Measurements from ENCODE around the gene LAMA3.

LAMA3 gene

DNA sequence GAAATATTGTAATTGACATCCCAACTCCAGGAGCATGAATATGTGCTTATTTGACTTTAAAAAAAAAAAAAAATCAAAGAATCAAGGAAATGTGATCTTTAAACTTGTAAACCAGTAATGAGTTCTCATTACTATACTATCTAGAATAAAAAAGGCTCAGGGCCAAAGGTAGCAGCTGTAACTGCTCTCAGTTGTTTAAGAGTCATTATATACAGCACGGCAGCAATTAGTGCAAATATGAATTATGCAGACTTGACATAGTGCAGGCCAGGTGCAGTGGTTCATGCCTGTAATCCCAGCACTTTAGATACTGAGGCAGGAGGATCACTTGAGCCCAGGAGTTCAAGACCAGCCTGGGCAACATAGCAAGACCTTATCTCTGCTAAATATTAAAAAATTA, 199.6 kb downstream of the LAMA3 start:
- in situ Hi-C loops (cut with MboI; ENCODE audit: low sequenced_read_pairs, unreplicated experiment) = no loop called here
- DNase-seq (ENCODE audit: low spot score) = no peak
- TF ChIP-seq, protein P1, sequence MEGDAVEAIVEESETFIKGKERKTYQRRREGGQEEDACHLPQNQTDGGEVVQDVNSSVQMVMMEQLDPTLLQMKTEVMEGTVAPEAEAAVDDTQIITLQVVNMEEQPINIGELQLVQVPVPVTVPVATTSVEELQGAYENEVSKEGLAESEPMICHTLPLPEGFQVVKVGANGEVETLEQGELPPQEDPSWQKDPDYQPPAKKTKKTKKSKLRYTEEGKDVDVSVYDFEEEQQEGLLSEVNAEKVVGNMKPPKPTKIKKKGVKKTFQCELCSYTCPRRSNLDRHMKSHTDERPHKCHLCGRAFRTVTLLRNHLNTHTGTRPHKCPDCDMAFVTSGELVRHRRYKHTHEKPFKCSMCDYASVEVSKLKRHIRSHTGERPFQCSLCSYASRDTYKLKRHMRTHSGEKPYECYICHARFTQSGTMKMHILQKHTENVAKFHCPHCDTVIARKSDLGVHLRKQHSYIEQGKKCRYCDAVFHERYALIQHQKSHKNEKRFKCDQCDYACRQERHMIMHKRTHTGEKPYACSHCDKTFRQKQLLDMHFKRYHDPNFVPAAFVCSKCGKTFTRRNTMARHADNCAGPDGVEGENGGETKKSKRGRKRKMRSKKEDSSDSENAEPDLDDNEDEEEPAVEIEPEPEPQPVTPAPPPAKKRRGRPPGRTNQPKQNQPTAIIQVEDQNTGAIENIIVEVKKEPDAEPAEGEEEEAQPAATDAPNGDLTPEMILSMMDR (IDR thresholded peaks at IDR 0.05; ENCODE audit: borderline replicate concordance, control extremely low read depth, extremely low read depth, insufficient read depth, missing control alignments) = no peak

DNA sequence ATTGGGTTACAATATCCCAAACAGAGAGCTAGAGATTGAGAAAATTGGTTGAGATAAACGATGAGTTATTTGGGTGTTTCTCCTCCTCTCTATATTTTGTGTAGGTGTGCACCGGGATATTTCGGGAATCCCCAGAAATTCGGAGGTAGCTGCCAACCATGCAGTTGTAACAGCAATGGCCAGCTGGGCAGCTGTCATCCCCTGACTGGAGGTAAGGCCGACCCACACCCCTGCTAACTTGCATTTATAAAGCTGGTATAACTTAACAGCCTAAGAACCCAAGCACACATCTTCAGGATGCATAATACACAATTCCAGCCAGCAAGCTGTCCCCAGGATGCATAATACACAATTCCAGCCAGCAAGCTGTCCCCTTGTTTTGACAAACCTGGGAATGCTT, 200.7 kb downstream of the LAMA3 start:
- in situ Hi-C loops (cut with MboI; ENCODE audit: low sequenced_read_pairs, unreplicated experiment) = no loop called here
- no peak for DNase-seq (ENCODE audit: low spot score)
- TF ChIP-seq, protein P1 (IDR thresholded peaks at IDR 0.05; ENCODE audit: borderline replicate concordance, control extremely low read depth, extremely low read depth, insufficient read depth, missing control alignments) = no peak

DNA sequence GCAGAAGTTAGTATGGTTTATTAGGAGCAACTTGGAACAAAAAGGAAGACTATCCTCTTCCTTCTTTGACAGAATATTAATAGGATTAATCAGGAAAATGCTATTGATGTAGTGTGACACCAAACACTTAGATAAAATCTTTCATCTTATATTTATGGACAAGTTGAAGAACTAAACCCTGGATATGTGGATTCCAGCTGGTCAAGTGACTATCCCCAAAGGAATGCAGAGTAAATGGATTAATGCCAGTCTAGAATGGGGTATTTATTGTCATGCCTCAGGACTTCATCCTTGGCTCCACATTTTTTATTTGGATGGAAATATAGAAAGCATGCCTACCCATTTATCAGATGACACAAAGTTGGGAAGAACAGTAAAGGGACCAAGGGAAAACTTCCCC, 201.3 kb downstream of the LAMA3 start:
- TF ChIP-seq, protein P1 (IDR thresholded peaks at IDR 0.05; ENCODE audit: borderline replicate concordance, control extremely low read depth, extremely low read depth, insufficient read depth, missing control alignments) = no peak
- no peak for DNase-seq (ENCODE audit: low spot score)
- in situ Hi-C loops (cut with MboI; ENCODE audit: low sequenced_read_pairs, unreplicated experiment) = no loop called here

DNA sequence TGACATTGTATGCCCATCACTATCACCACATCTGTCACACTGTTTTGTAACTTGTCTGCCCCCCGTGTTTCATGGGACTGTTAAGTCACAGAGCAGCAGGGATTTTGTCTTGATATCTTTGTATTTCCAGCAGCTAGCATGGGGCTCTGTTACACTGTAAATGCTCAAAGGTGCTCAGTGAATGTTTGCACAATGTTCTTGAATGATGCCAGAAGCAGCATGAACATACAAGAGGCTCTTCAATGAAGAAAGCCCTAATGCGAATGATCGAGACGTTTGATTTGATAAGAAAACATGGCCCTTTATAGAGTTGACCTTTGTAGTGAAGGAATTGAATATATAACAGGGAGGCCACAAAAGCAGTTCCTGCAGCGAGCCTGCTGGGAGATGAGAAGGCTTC, 204.4 kb downstream of the LAMA3 start:
- TF ChIP-seq, protein P1 (IDR thresholded peaks at IDR 0.05; ENCODE audit: borderline replicate concordance, control extremely low read depth, extremely low read depth, insufficient read depth, missing control alignments) = no peak
- in situ Hi-C loops (cut with MboI; ENCODE audit: low sequenced_read_pairs, unreplicated experiment) = no loop called here
- DNase-seq (ENCODE audit: low spot score) = no peak

DNA sequence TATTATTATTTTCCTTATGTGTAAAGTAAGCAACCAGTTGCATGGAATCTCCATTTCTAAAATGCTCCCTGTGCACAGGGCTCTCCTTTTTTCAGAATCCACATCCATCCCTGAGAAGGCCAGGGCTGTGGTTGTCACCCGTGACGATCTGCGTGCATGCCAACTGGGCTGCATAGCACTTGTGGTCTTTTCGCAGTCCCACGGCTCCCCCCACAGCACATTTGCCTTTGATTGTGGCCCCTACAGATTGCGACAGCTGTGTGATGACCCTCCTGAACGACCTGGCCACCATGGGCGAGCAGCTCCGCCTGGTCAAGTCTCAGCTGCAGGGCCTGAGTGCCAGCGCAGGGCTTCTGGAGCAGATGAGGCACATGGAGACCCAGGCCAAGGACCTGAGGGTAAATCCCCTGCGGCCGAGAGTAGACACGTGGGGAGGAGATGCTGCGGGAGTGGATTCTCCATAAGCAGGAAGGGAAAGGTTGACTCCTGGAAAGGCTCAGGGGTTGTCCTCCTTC, 205.5 kb downstream of the LAMA3 start:
- no peak for DNase-seq (ENCODE audit: low spot score)
- in situ Hi-C loops (cut with MboI; ENCODE audit: low sequenced_read_pairs, unreplicated experiment) = no loop called here
- TF ChIP-seq, protein P1 (IDR thresholded peaks at IDR 0.05; ENCODE audit: borderline replicate concordance, control extremely low read depth, extremely low read depth, insufficient read depth, missing control alignments) = no peak

DNA sequence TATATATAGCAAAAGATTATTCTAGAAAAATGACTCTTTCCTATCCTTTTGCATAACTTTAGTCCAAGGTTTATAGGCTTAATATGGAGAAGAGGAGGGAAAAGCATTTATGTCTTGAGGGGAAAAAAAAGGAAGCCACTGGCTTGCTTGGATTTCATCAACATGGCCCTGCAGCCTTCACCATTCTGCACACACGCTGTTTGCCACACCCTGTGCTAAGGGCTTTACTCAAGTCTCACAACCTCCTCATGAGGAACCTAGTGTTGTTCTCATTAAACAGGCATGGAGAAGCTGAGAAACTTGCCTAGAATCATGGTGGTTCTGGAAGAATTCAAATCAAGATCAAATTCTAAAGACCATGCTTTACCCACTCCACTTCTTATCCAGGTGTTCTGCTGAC, 208.0 kb downstream of the LAMA3 start:
- DNase-seq (ENCODE audit: low spot score) = no peak
- TF ChIP-seq, protein P1 (IDR thresholded peaks at IDR 0.05; ENCODE audit: borderline replicate concordance, control extremely low read depth, extremely low read depth, insufficient read depth, missing control alignments) = no peak
- in situ Hi-C loops (cut with MboI; ENCODE audit: low sequenced_read_pairs, unreplicated experiment) = no loop called here

DNA sequence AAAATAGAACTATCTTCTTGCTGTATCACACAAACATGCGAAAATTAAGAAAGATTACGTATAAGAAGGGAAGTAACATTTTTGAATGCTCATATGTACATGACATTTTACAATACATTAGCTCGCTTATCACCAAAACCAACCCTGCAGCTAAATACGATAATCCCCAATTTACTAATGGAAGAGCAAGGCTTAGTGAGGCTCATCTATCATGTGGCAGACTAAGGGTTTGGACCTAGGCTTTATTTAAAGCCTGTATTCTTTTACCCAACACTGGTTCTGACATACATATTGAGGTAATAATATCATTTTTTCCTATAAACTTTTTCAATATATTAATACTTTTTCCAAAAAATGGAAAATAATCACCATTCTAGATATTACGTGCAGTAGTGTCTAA, 208.5 kb downstream of the LAMA3 start:
- no peak for DNase-seq (ENCODE audit: low spot score)
- TF ChIP-seq, protein P1 (IDR thresholded peaks at IDR 0.05; ENCODE audit: borderline replicate concordance, control extremely low read depth, extremely low read depth, insufficient read depth, missing control alignments) = no peak
- in situ Hi-C loops (cut with MboI; ENCODE audit: low sequenced_read_pairs, unreplicated experiment) = no loop called here
